ENCODE data around the gene ZNF284.
"Not testable (repeated sequence)": the region's sequence is repeated elsewhere in the genome, so short reads cannot be mapped to it uniquely, and the experiment has no call there.

ZNF284 gene

GRCh38 chr19:44072543-44073401 lies 813 bp downstream of the ZNF284 start:
- no peak for ATAC-seq

GRCh38 chr19:44076325-44076724 lies 4.4 kb downstream of the ZNF284 start:
- Mint-ChIP-seq H3K27ac (no peak overlapping the region), H3K4me3 (no peak overlapping the region), H3K36me3 (peaks cover 20% of the 10 kb centered on the region), H3K9me3 (peaks cover 9% of the 10 kb centered on the region), H3K4me1 (peaks cover 20% of the 10 kb centered on the region)
- DNase-seq (ENCODE audit: low spot score in 2 of 2), result no peak
- no peak for ATAC-seq

More at GRCh38 chr19:44072543-44073401, 813 bp downstream of the ZNF284 start:
- peak overlapping the region; percentile 84 for H3K4me3 Mint-ChIP-seq
- H3K9me3 Mint-ChIP-seq, result peaks cover 19% of the 10 kb centered on the region
- H3K27ac Mint-ChIP-seq, result peak overlapping the region; percentile 79
- peaks cover 25% of the 10 kb centered on the region for H3K4me1 Mint-ChIP-seq
- no peaks in the 10 kb centered on the region for H3K36me3 Mint-ChIP-seq
- DNase-seq (ENCODE audit: low spot score in 2 of 2), result no peak

DNA sequence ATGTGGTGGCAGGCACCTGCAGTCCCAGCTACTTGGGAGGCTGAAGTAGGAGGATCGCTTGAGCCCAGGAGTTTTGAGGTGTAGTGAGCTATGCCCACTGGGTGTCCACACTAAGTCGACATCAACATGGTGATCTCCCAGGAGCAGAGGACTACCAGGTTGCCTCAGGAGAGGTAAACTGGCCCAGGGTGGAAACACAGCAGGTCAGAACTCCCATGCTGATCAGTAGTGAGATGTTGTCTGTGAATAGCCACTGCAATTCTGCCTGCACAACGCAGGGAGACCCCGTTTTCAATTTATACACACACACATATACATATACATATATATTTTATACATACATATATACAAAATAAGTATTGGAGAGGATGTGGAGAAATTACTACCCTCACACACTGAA lies 20.1 kb downstream of the ZNF284 start:
- no peak overlapping the region for H3K4me3 Mint-ChIP-seq
- ATAC-seq (no peak), DNase-seq (ENCODE audit: low spot score in 2 of 2) (no peak)
- peaks cover 22% of the 10 kb centered on the region for H3K36me3 Mint-ChIP-seq
- no peak overlapping the region for H3K27ac Mint-ChIP-seq
- H3K9me3 Mint-ChIP-seq, result no peaks in the 10 kb centered on the region
- H3K4me1 Mint-ChIP-seq, result peaks cover 11% of the 10 kb centered on the region

DNA sequence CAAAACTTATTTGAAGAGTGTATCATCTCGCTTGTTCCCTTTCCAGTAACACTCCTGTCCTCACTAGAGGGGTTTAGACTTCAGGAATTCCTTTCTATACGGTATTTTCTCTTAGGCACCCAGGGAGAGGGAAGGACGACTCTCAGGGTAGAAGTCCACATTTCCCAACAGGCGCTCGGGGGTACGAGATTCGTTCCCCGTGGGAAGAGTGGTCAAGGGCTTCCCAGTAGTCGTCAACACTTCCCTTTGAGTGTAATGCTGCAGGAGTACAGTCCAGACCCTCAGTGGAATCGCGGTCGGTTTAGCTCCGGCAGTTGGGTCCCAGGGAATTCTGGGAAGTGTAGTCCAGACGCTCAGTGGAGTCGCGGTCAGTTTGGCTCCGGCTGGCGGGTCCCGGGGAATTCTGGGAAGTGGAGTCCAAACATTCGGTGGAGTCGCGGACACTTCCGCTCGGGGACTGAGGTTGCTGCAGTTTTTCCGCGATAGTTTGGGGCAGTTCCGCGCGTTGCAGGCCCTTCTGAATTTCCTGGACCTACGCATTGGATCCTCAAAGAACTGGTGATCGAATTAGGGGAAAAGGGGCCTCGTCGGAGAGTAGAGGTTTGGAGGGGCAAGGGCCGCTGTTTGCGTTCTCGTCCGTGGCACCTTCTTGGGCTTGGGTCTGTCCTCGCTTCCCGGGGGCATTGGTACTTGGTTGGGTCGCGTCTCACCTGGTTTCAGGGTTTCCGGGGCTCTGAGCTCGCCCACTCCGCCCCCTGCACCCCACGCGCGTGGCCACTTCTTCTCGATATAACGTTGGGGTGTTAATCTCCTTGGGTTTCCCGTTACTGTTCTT lies 22.2 kb downstream of the ZNF284 start, which contains the start of gene ZNF224:
Gene ZNF224 (plus strand): TSS at position 431 of the 835 bp plus-strand sequence. CDS start 3,513 bp downstream, outside the sequence.
- peaks cover 42% of the 10 kb centered on the region for H3K36me3 Mint-ChIP-seq
- H3K27ac Mint-ChIP-seq, result peak within 1 kb of the TSS; percentile 94
- peak within 1 kb of the TSS; percentile 96 for H3K4me3 Mint-ChIP-seq
- peaks cover 2% of the 10 kb centered on the region for H3K9me3 Mint-ChIP-seq
- ATAC-seq, result peak; percentile 93
- H3K4me1 Mint-ChIP-seq, result peaks cover 14% of the 10 kb centered on the region
- peak; percentile 64 to 88 for DNase-seq (ENCODE audit: low spot score in 2 of 2)

GRCh38 chr19:44107751-44108150 lies 35.8 kb downstream of the ZNF284 start:
- ATAC-seq, result no peak
- H3K9me3 Mint-ChIP-seq, result peaks cover 36% of the 10 kb centered on the region

DNA sequence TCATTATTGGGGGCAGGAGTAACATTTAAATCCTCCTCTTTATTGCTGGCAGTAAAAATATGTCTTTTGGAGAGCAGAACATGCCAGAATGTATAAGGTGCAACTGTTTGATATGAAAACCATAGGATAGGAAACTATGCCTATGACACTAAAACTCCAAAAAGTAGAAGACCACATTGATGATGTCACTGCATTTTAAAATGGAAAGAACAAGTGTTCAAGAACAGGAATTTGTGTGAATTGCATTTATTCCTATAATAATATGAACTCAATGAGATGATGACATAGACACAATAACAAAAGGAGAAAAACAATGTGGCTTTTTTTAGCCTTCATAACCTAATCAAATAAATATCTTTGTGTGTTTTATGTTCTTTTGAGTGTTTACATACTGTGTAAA lies 37.5 kb downstream of the ZNF284 start:
- Mint-ChIP-seq H3K9me3 (peaks cover 30% of the 10 kb centered on the region), H3K36me3 (peaks cover 36% of the 10 kb centered on the region), H3K4me1 (peaks cover 12% of the 10 kb centered on the region), H3K27ac (no peak overlapping the region), H3K4me3 (no peak overlapping the region)
- no peak for ATAC-seq
- no peak for DNase-seq (ENCODE audit: low spot score in 2 of 2)

More at GRCh38 chr19:44107751-44108150, 35.8 kb downstream of the ZNF284 start:
- no peak overlapping the region for H3K27ac Mint-ChIP-seq
- no peak for DNase-seq (ENCODE audit: low spot score in 2 of 2)
- no peak overlapping the region for H3K4me3 Mint-ChIP-seq
- H3K4me1 Mint-ChIP-seq, result peaks cover 6% of the 10 kb centered on the region
- peaks cover 47% of the 10 kb centered on the region for H3K36me3 Mint-ChIP-seq

- Mint-ChIP-seq H3K27ac (no peak overlapping the region), H3K36me3 (peaks cover 25% of the 10 kb centered on the region), H3K4me1 (peaks cover 12% of the 10 kb centered on the region), H3K9me3 (peaks cover 25% of the 10 kb centered on the region), H3K4me3 (peak overlapping the region; percentile 94)
- ATAC-seq (no peak), DNase-seq (ENCODE audit: low spot score in 2 of 2) (no peak)
These were observed 40.0 kb downstream of the ZNF284 start for GRCh38 chr19:44111910-44112463.

GRCh38 chr19:44112802-44113137 lies 40.8 kb downstream of the ZNF284 start:
- Mint-ChIP-seq H3K4me3 (peak overlapping the region; percentile 94), H3K36me3 (peaks cover 26% of the 10 kb centered on the region), H3K4me1 (peaks cover 12% of the 10 kb centered on the region), H3K27ac (peak overlapping the region; percentile 93), H3K9me3 (peaks cover 17% of the 10 kb centered on the region)
- ATAC-seq, result no peak
- DNase-seq (ENCODE audit: low spot score in 2 of 2), result no peak

DNA sequence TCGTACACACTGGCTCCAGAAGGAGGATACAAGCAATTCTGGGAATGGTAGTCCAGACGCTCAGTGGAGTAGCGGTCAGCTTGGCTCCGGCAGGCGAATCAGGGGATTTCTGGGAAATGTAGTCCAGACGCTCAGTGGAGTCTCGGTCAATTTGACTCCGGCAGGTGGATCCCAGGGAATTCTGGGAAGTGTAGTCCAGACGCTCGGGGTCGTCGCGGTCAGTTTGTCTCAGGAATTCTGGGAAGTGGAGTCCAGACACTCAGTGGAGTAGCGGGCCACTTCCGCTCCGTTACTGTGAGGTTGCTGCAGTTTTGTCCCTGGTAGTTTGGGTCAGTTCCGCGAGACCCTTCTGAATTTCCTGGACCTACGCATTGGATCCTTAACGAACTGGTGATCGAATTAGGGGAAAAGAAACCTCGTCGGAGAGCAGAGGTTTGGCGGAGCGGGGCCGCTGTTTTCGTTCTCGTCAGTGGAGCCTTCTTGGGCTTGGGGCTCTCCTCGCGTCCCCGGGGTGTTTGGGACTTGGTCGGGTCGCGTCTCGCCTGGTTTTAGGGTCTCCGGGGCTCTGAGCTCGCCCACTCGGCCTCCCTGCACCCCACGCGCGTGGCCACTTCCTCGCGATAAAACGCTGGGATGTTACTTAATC lies 41.3 kb downstream of the ZNF284 start, which contains the start of gene ZNF225:
Gene ZNF225 (plus strand): TSS at position 262 of the 646 bp plus-strand sequence. CDS start 2,429 bp downstream, outside the sequence.
- ATAC-seq (peak; percentile 94), DNase-seq (ENCODE audit: low spot score in 2 of 2) (peak; percentile 60 to 90)
- H3K27ac Mint-ChIP-seq, result peak within 1 kb of the TSS; percentile 93
- H3K36me3 Mint-ChIP-seq, result peaks cover 31% of the 10 kb centered on the region
- peaks cover 12% of the 10 kb centered on the region for H3K4me1 Mint-ChIP-seq
- peaks cover 13% of the 10 kb centered on the region for H3K9me3 Mint-ChIP-seq
- peak within 1 kb of the TSS; percentile 94 for H3K4me3 Mint-ChIP-seq

DNA sequence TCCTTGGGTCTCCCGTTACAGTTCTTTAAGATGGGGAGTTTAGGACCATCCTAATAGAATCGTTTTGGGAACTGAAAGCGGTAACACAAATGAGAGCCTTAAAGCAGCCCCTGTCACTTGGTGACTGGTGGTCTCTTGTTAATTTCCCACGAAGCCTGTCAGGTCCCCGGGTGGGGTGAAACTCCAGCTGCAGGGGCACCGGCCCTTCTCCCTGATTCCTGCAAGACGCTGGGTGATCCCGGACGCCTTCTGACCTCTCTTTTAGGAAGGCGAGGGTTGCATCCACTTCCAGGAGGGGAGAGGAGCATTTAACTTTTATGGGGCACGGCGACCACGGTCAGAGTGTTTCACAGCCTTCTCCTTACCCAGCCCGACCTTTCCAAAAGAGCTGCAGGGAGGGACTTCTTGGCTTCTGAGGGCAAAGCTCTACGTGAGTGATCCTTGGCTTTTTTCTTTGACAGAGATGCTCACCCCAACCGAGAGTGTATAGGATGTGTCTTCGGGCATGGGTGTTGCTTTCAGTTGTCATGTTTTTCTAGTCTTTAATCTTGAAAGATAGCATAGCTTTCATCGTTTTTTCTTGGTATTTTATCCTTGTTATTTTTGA lies 41.9 kb downstream of the ZNF284 start:
- Mint-ChIP-seq H3K27ac (peak overlapping the region; percentile 93), H3K36me3 (peaks cover 37% of the 10 kb centered on the region), H3K9me3 (peaks cover 13% of the 10 kb centered on the region), H3K4me1 (peaks cover 12% of the 10 kb centered on the region), H3K4me3 (peak overlapping the region; percentile 94)
- ATAC-seq (peak; percentile 19), DNase-seq (ENCODE audit: low spot score in 2 of 2) (peak in 1 of 2 donors; percentile 54)

GRCh38 chr19:44121162-44121561 lies 49.2 kb downstream of the ZNF284 start:
- H3K9me3 Mint-ChIP-seq, result peaks cover 30% of the 10 kb centered on the region
- H3K27ac Mint-ChIP-seq, result not testable (repeated sequence)

GRCh38 chr19:44131955-44132354 lies 60.0 kb downstream of the ZNF284 start:
- no peak overlapping the region for H3K4me3 Mint-ChIP-seq

More at GRCh38 chr19:44121162-44121561, 49.2 kb downstream of the ZNF284 start:
- H3K4me3 Mint-ChIP-seq; H3K4me1 Mint-ChIP-seq; DNase-seq (ENCODE audit: low spot score in 2 of 2); ATAC-seq: not testable (repeated sequence)
- peaks cover 96% of the 10 kb centered on the region for H3K36me3 Mint-ChIP-seq

More at GRCh38 chr19:44131955-44132354, 60.0 kb downstream of the ZNF284 start:
- Mint-ChIP-seq H3K36me3 (peaks cover 25% of the 10 kb centered on the region), H3K4me1 (no peaks in the 10 kb centered on the region), H3K9me3 (peaks cover 14% of the 10 kb centered on the region), H3K27ac (no peak overlapping the region)
- DNase-seq (ENCODE audit: low spot score in 2 of 2) (no peak), ATAC-seq (no peak)
